ENCODE results near the gene SVIP.

SVIP gene

GRCh38 chr11:22778642-22779041 lies 51.0 kb downstream of the SVIP start:
- peaks cover under 1% of the 10 kb centered on the region for H3K9me3 Mint-ChIP-seq
- no peaks in the 10 kb centered on the region for H3K27me3 Mint-ChIP-seq (ENCODE audit: low read depth)
- H3K4me1 Mint-ChIP-seq, result no peaks in the 10 kb centered on the region
- H3K36me3 Mint-ChIP-seq (ENCODE audit: low read depth), result peaks cover 7% of the 10 kb centered on the region
- H3K27ac Mint-ChIP-seq, result no peak overlapping the region
- no peak overlapping the region for H3K4me3 Mint-ChIP-seq
- TF ChIP-seq CTCF (IDR thresholded peaks at IDR 0.05; ENCODE audit: unreplicated experiment in 3 of 3), result no peak

- TF ChIP-seq CTCF (IDR thresholded peaks at IDR 0.05; ENCODE audit: unreplicated experiment in 3 of 3), result no peak
- H3K9me3 Mint-ChIP-seq, result no peaks in the 10 kb centered on the region
Observed at GRCh38 chr11:22775248-22775647, 54.4 kb downstream of the SVIP start.

DNA sequence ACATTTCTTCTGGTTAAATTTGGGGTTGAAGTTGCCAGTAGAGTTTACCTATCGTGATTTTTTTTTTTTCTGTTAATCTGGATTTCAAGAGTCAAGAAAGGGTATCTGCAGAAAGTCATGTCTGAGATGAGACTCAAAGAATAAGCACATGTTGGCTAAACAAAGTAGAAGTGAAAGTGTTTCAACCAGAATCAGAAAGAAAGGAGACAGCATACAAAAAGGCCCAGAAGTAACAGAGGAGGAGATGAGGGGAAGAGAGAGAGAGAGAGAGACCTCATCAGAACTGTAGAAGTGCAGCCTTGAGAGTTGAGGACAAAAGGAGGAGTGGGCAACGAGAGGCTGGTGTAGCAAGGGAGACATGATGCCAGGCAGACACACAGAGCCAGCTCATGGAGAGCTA lies 54.9 kb downstream of the SVIP start:
- Mint-ChIP-seq H3K27me3 (ENCODE audit: low read depth) (no peaks in the 10 kb centered on the region), H3K27ac (no peak overlapping the region), H3K4me3 (no peak overlapping the region), H3K36me3 (ENCODE audit: low read depth) (no peaks in the 10 kb centered on the region), H3K9me3 (no peaks in the 10 kb centered on the region), H3K4me1 (no peaks in the 10 kb centered on the region)
- TF ChIP-seq CTCF (IDR thresholded peaks at IDR 0.05; ENCODE audit: unreplicated experiment in 3 of 3), result no peak

More at GRCh38 chr11:22775248-22775647, 54.4 kb downstream of the SVIP start:
- no peaks in the 10 kb centered on the region for H3K4me1 Mint-ChIP-seq
- no peaks in the 10 kb centered on the region for H3K36me3 Mint-ChIP-seq (ENCODE audit: low read depth)
- no peak overlapping the region for H3K27ac Mint-ChIP-seq
- no peaks in the 10 kb centered on the region for H3K27me3 Mint-ChIP-seq (ENCODE audit: low read depth)
- no peak overlapping the region for H3K4me3 Mint-ChIP-seq

GRCh38 chr11:22769081-22769480 lies 60.5 kb downstream of the SVIP start:
- Mint-ChIP-seq H3K27ac (no peak overlapping the region), H3K4me1 (no peaks in the 10 kb centered on the region), H3K9me3 (no peaks in the 10 kb centered on the region), H3K36me3 (ENCODE audit: low read depth) (no peaks in the 10 kb centered on the region), H3K27me3 (ENCODE audit: low read depth) (no peaks in the 10 kb centered on the region), H3K4me3 (no peak overlapping the region)
- no peak for TF ChIP-seq CTCF (IDR thresholded peaks at IDR 0.05; ENCODE audit: unreplicated experiment in 3 of 3)

Measured in nephron (organoid).